NCI-H524 (cell line): ENCODE results near the gene BTG2.
"Not testable (repeated sequence)": the region's sequence is repeated elsewhere in the genome, so short reads cannot be mapped to it uniquely, and the experiment has no call there.

ENCODE experiments used
- DNase-seq, 2 experiments: peaks; one replicate each; lab custom pipeline; 2025; lab: John Stamatoyannopoulos, UW

The BTG2 gene, protein sequence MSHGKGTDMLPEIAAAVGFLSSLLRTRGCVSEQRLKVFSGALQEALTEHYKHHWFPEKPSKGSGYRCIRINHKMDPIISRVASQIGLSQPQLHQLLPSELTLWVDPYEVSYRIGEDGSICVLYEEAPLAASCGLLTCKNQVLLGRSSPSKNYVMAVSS

DNA sequence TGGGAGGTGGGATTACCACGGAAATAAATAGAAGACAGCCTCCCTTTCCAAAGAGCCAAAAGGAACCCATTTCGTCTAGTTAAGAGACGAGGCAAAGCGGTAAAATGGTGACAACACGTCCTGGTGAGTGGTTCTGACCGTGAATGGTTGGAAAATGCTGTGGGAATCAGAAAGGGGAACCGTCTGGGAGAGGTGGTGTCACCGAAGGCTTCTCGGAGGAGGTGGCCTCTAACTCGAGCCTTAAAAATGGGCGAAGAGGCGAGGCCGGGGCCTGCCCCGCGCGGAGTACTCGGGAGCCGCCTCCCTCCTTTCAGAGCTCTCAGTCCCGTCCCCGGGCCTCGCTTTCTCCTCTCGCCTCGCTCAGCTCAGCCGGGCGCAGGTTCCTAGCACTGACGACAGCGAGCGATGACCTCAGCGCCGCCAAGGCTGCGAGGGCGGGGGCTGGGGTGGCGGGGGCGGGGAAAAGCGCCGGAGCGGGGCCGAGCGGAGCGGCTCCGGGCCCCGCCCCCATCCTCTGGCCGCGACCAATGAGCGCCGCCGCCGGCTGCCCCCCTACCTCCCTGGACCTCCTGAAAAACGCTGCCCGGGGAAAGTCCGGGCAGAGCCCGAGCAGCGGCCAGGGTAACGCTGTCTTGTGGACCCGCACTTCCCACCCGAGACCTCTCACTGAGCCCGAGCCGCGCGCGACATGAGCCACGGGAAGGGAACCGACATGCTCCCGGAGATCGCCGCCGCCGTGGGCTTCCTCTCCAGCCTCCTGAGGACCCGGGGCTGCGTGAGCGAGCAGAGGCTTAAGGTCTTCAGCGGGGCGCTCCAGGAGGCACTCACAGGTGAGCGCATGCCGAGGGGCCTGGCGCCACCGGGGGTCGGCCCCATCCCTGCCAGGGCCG, at the start of gene BTG2:
Gene BTG2, plus strand, starts transcription at position 601 of the 890 bp plus-strand sequence. Its CDS starts 88 bp downstream, at position 689.
- DNase-seq: peak; percentile 63 to 78

DNA sequence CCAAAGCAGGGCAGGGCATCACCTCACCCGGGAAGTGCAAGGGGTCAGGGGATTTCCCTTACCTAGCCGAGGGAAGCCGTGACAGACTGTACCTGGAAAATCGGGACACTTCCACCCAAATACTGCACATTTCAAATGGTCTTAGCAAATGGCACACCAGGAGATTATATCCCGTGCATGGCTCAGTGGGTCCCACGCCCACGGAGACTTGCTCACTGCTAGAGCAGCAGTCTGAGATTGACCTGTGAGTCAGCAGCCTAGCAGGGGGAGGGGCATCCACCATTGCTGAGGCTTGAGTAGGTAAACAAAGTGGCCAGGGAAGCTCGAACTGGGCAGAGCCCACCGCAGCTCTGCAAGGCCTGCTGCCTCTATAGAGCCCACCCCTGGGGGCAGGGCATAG, 48.7 kb upstream of the BTG2 start:
- DNase-seq: not testable (repeated sequence)

DNA sequence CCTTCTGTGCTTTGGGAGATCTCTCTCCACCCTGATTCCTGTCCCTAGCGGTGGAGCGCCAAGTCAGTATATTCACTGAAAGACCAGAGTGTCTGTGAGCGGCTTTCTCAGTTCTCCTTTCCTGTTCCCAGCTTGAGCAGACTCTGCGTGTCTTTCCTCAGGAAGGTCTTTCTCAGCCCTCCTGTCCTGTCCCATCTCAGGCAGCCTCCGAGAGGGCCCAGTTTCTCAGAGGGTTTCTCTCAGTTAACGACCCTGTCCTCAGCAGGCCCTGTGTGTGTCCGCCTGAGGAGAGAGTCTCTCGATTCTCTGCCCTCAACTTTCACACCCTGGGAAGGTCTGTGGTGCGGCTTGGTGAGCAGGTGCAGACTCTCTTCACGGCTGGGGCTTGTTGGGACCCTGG, 41.8 kb upstream of the BTG2 start:
- peak in 1 of 2 experiments; percentile 66 for DNase-seq

GRCh38 chr1:203264052-203264501, 41.2 kb upstream of the BTG2 start:
- DNase-seq: no peak

- peak; percentile 32 to 44 for DNase-seq
Observed at GRCh38 chr1:203265541-203265940, 39.8 kb upstream of the BTG2 start.

- not testable (repeated sequence) for DNase-seq
Observed at GRCh38 chr1:203266140-203266539, 39.2 kb upstream of the BTG2 start.

DNA sequence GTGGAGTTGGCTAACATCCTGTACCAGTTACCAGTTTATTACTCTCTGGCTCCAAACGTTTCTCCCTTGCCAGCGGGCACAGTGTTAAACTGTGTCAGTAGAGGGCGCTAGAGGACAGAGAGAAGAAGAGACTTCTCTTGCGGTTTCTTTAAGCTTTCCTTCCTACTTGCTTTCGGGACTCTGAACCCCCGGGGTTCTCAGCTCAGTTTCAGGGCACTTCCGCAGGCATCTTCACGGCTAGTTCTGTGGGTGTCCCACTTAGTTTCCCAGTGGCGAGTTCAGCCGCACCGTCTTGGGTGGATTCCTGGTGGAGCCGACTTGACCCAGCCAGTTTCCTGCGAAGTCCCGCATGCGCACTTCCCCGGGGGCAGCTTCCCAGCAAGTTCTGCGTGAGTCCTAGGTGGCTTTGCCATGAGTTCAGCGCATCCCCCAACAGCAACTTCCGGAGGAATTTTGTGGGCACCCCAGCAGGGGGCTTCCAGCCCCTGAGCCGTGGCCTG, 37.9 kb upstream of the BTG2 start:
- DNase-seq: peak; percentile 82 to 87

DNA sequence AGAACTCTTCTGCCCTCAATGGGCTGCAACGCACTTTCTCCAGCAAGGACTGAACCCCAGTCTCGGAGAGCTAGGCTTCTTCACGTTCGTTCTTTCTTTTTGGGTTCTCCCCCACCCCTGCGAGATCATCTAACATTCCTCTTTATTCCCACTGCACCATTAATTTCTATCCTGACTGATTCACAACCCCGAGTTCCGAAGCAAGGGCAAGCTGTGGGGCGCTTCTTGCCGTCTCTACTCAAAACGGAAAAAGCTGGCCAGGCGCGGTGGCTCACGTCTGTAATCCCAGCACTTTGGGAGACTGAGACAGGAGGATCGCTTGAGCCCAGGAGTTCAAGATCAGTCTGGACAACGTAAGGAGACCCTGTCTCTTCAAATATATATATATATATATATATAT, 37.4 kb upstream of the BTG2 start:
- no peak for DNase-seq

- peak; percentile 85 to 87 for DNase-seq
Observed at GRCh38 chr1:203268901-203269653, 36.2 kb upstream of the BTG2 start.

DNA sequence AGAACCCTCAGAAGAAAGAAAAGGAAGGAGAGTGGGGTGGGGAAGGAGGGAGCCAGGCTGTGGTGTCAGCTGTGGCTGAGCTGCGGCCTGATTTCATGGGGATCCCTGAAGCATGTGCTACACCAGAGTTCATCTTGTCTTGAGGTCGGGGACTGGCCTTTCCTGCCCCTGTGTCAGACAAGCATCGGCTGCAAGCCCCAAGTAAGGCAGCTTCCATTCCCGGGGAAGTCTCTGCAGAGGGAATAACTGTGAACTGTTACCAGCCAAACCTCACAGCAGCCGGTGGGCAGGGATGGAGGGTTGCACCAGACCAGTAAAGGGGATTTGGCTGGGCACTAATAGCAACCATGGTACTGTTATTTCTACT, 35.7 kb upstream of the BTG2 start:
- no peak for DNase-seq

- no peak for DNase-seq
Observed at GRCh38 chr1:203270448-203270847, 34.9 kb upstream of the BTG2 start.

DNA sequence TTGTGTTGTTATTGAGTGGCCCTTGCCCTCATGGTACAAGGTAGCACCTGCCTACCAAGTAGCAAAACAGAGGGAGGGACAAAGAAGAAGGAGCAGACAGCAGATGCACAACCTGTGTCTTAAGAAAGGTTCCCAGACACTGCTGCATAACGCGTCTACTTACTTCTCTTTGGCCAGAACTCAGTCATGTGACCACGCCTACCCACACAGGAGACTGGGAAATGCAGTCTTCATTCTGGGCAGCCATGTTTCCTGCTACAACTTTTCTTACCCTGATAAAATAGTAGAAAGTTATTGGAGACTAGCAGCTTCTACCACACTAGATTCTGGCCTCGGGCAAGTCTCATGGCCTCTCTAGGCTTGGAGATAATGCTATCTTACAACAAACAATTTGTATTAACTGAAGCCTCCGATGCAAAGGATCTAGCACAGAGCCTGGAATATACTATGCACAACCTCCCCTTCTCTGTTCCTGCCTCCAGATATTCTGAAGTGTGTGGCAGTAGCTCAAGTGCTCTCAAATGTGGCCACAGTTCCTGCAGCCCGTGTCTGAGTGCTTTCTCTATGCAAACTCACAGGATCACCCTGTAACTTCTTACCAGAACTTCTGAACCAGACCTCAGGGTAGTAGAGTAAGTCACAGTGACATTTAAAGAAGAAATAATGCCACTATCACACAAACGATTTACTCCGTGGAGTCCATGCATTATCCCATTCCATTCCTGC, 34.1 kb upstream of the BTG2 start:
- peak; percentile 47 to 65 for DNase-seq

- DNase-seq: peak; percentile 52 to 68
Observed at GRCh38 chr1:203271962-203272632, 33.2 kb upstream of the BTG2 start.

- no peak for DNase-seq
Observed at GRCh38 chr1:203272633-203273205, 32.6 kb upstream of the BTG2 start.

- DNase-seq: peak; percentile 82 to 83
Observed at GRCh38 chr1:203273206-203273868, 32.0 kb upstream of the BTG2 start.

GRCh38 chr1:203273869-203274602, 31.3 kb upstream of the BTG2 start:
- peak in 1 of 2 experiments; percentile 21 for DNase-seq

- DNase-seq: no peak
Observed at GRCh38 chr1:203274603-203275381, 30.5 kb upstream of the BTG2 start.

DNA sequence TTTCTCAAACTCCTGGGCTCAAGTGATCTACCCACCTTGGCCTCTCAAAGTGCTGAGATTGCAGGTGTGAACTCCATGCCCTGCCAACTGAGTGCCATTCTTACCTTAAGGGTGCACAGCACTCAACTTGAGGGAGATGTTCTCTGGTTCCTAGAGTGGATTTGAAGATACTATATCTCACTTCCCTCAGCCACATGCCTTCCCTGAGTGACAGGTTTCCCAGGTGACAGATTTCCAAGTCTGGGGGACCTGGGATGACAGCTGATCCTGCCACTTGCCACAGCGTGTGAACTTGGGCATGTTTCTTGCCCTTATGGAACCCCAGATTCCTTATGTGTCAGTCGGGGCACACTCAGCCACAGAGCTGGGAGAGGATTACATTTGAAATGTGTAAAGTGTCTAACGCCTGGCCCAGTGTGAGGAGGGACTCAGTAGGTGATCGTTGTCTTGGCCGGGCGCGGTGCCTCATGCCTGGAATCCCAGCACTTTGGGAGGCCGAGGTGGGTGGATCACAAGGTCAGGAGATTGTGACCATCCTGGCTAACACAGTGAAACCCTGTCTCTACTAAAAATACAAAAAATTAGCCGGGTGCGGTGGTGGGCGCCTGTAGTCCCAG, 29.6 kb upstream of the BTG2 start:
- no peak for DNase-seq
